Lung (tissue), 12 donors: ENCODE data around the gene RYK. TPM values are rescaled to one million over a fixed set of nuclear protein-coding genes. Genes with fewer than 3 reads are reported as not detected.
"Not testable (repeated sequence)": the region's sequence is repeated elsewhere in the genome, so short reads cannot be mapped to it uniquely, and the experiment has no call there.

Source experiments
- ATAC-seq: fragments of 200-7000 bp; cut with Tn5 transposase; one replicate; pipeline ENCODE4 v1.9.1; 2020; ENCODE audit warnings: moderate number of reproducible peaks; ENCODE audit not compliant: insufficient read depth, low FRiP score
- DNase-seq, 3 donors: peaks; one replicate each; pipeline ENCODE4 v3.0.0-alpha.2; 2013 to 2017
- H3K27ac ChIP-seq, 2 donors: one replicate each; pipeline ENCODE4 v1.5.1; 2013; ENCODE audit warnings: mild to moderate bottlenecking in 2 of 2, moderate library complexity in 2 of 2, control low read depth in 1 of 2, inconsistent platforms in 1 of 2, low read depth in 1 of 2, low read length in 1 of 2
- H3K27me3 ChIP-seq, 3 donors: one replicate each; pipeline ENCODE4 v1.5.1; 2013; ENCODE audit warnings: low read length in 2 of 3; ENCODE audit not compliant: control insufficient read depth in 3 of 3, insufficient read depth in 3 of 3
- H3K36me3 ChIP-seq, 4 donors: one replicate each; pipeline ENCODE4 v1.5.1; 2013; ENCODE audit warnings: low read length in 4 of 4, mild to moderate bottlenecking in 1 of 4, moderate library complexity in 1 of 4; ENCODE audit not compliant: control insufficient read depth in 4 of 4, insufficient read depth in 4 of 4
- H3K4me1 ChIP-seq, 5 donors: one replicate each; pipeline ENCODE4 v1.5.1; 2013; ENCODE audit warnings: low read length in 5 of 5, mild to moderate bottlenecking in 2 of 5, moderate library complexity in 1 of 5; ENCODE audit not compliant: control insufficient read depth in 5 of 5, insufficient read depth in 5 of 5
- H3K4me3 ChIP-seq: one replicate; pipeline ENCODE4 v1.5.1; 2013; ENCODE audit warnings: mild to moderate bottlenecking, control low read depth, moderate library complexity
- H3K9ac ChIP-seq, 2 donors: one replicate each; pipeline ENCODE4 v1.5.1; 2013; ENCODE audit warnings: low read length in 2 of 2, control low read depth in 1 of 2; ENCODE audit not compliant: insufficient read depth in 1 of 2
- H3K9me3 ChIP-seq, 4 donors: one replicate each; pipeline ENCODE4 v1.5.1; 2013; ENCODE audit warnings: low read length in 3 of 4, mild to moderate bottlenecking in 1 of 4, moderate library complexity in 1 of 4; ENCODE audit not compliant: control insufficient read depth in 4 of 4, insufficient read depth in 3 of 4
- WGBS, 2 donors: extraction: QIAGEN DNeasy Blood & Tissue Kit; methylation state at CpG; one replicate each; pipeline ENCODE4 v1.1.7; 2013; 5-methylcytosine and 5-hydroxymethylcytosine counted together
- polyA plus RNA-seq, 2 donors: library from polyadenylated mRNA; stranded (reverse); fragments of 200-250 nt; gene quantifications; one replicate each; pipeline ENCODE4 v1.2.1, GENCODE V29; 2013
- total RNA-seq, 2 donors: library from RNA; depleted of rRNA in 1 of 2; stranded (reverse); fragments of >200 nt in 1 of 2; gene quantifications; one replicate each; pipeline ENCODE4 v1.2.1, GENCODE V29; 2014 to 2021
- TF ChIP-seq, protein P1 (sequence below): IDR thresholded peaks from 2 replicates; pipeline ENCODE4 v1.5.1; 2012; ENCODE audit warnings: mild to moderate bottlenecking; ENCODE audit errors: control extremely low read depth, extremely low read depth
- donor health status: control.
- donor health status: control.
- donor health status: Bipolar disorder and iron deficiency.
- donor health status: healthy.
- donor health status: DM: yes; HTN: yes; CAD: no.

RYK gene
- total and polyA plus RNA-seq, 4 donors: 22.1 to 132 (median 29.0) TPM

- TF ChIP-seq, protein P1, sequence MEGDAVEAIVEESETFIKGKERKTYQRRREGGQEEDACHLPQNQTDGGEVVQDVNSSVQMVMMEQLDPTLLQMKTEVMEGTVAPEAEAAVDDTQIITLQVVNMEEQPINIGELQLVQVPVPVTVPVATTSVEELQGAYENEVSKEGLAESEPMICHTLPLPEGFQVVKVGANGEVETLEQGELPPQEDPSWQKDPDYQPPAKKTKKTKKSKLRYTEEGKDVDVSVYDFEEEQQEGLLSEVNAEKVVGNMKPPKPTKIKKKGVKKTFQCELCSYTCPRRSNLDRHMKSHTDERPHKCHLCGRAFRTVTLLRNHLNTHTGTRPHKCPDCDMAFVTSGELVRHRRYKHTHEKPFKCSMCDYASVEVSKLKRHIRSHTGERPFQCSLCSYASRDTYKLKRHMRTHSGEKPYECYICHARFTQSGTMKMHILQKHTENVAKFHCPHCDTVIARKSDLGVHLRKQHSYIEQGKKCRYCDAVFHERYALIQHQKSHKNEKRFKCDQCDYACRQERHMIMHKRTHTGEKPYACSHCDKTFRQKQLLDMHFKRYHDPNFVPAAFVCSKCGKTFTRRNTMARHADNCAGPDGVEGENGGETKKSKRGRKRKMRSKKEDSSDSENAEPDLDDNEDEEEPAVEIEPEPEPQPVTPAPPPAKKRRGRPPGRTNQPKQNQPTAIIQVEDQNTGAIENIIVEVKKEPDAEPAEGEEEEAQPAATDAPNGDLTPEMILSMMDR: no peak
- Histone ChIP-seq H3K4me1 (peaks cover 0 to 36% (median 17%) of the 10 kb centered on the region in 5 donors), H3K9ac (no peak overlapping the region), H3K4me3 (no peak overlapping the region), H3K9me3 (no peaks in the 10 kb centered on the region), H3K27me3 (no peaks in the 10 kb centered on the region), H3K36me3 (no peaks in the 10 kb centered on the region), H3K27ac (no peak overlapping the region)
- ATAC-seq (no peak), DNase-seq (peak in 2 of 3 donors; percentile 68 to 85)
- 47 to 71% methylated on average over 2 of the region's 2 CpGs for WGBS, 2 donors
Observed at GRCh38 chr3:134279466-134279865, 28.8 kb upstream of the RYK start.

- Histone ChIP-seq H3K27me3 (no peaks in the 10 kb centered on the region), H3K36me3 (no peaks in the 10 kb centered on the region), H3K9ac (no peak overlapping the region), H3K9me3 (no peaks in the 10 kb centered on the region), H3K4me1 (peaks cover 0 to 36% (median 17%) of the 10 kb centered on the region in 5 donors), H3K27ac (no peak overlapping the region), H3K4me3 (no peak overlapping the region)
- peak; percentile 57 to 77 (median 64) for DNase-seq
- ATAC-seq: no peak
- TF ChIP-seq, protein P1: no peak
- WGBS, 2 donors: 74 to 82% methylated on average over 3 of the region's 3 CpGs
Observed at GRCh38 chr3:134277066-134277660, 26.5 kb upstream of the RYK start.

DNA sequence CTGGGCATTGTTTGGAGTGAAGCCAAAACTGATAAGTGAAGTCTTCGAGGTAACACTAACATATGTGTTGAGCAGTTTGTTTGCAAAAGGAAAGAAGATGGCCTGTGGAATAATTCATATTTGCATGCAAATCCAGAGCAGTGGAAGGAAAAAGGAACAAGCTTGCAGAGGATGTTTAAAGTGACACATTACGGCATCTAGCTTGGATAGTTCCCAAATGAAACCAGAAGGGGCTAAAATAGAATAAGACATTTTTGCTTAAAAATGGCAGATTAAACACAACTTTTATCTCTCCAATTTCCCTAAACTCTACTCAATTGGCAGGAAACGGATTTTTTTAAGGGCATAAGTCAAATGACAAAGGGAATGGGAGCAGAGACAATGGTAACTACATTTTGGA is 25.4 kb upstream of the RYK start:
- WGBS, 2 donors: 51 to 67% methylated on average over 3 of the region's 3 CpGs
- Histone ChIP-seq H3K4me1 (peaks cover 0 to 36% (median 17%) of the 10 kb centered on the region in 5 donors), H3K9ac (no peak overlapping the region), H3K27me3 (no peaks in the 10 kb centered on the region), H3K27ac (no peak overlapping the region), H3K9me3 (no peaks in the 10 kb centered on the region), H3K36me3 (no peaks in the 10 kb centered on the region), H3K4me3 (no peak overlapping the region)
- TF ChIP-seq, protein P1: no peak
- DNase-seq: peak in 2 of 3 donors; percentile 37 to 49
- ATAC-seq: no peak

- not testable (repeated sequence) for H3K9ac ChIP-seq, H3K27ac ChIP-seq, H3K27me3 ChIP-seq, DNase-seq, H3K9me3 ChIP-seq, H3K36me3 ChIP-seq, H3K4me3 ChIP-seq, ATAC-seq
- H3K4me1 ChIP-seq: peaks cover 0 to 36% (median 17%) of the 10 kb centered on the region in 5 donors
Observed at GRCh38 chr3:134275110-134275509, 24.5 kb upstream of the RYK start.
